GM12892 (cell line): ENCODE results near the gene ZNF57.

Source experiments
- POLR2A ChIP-seq: IDR thresholded peaks from 2 replicates; pipeline ENCODE4 v1.6.1; 2011; ENCODE audit warnings: low read depth, low read length, control low read depth
- POLR2AphosphoS5 ChIP-seq: IDR thresholded peaks from 2 replicates; pipeline ENCODE4 v1.6.1; 2011; ENCODE audit warnings: low read depth, low read length, control low read depth

DNA sequence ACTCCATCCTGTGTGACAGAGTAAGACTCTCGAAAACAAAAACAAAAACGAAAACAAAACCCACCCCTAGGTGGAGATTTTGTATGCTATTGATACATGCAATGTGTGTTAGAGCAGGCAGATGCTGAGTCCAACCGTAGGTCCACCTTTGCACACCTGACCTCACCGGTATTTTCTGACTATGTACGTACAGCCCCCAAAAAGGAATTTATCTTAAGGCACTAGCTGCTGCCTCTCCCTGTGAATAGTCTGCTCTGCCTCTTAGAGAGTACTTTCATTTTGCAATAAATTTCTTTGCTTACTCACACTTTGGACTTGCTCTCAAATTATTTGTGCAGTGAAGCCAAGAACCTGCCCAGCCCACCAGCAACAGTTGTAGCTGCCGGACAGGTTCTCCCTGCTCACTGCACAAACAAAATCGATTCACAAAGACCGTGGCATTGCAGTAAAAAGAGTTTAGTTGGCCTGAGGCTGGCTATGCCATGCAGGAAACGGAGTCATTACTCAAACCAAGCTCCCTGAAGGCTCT lies 52.3 kb downstream of the ZNF57 start:
- no peak for TF ChIP-seq POLR2A
- no peak for TF ChIP-seq POLR2AphosphoS5
